AG09319 (cell line): Measurements from ENCODE around the gene HOXD10.

Experiments used
- DNase-seq: peaks from one replicate; pipeline ENCODE4 v3.0.0-alpha.2; 2010; ENCODE audit warnings: low read depth; ENCODE audit errors: extremely low read depth
- TF ChIP-seq, protein P1 (sequence below): IDR thresholded peaks from 2 replicates; pipeline ENCODE4 v1.5.1; 2011; ENCODE audit warnings: low read depth, mild to moderate bottlenecking, inconsistent platforms, low read length, moderate library complexity

Gene HOXD10

DNA sequence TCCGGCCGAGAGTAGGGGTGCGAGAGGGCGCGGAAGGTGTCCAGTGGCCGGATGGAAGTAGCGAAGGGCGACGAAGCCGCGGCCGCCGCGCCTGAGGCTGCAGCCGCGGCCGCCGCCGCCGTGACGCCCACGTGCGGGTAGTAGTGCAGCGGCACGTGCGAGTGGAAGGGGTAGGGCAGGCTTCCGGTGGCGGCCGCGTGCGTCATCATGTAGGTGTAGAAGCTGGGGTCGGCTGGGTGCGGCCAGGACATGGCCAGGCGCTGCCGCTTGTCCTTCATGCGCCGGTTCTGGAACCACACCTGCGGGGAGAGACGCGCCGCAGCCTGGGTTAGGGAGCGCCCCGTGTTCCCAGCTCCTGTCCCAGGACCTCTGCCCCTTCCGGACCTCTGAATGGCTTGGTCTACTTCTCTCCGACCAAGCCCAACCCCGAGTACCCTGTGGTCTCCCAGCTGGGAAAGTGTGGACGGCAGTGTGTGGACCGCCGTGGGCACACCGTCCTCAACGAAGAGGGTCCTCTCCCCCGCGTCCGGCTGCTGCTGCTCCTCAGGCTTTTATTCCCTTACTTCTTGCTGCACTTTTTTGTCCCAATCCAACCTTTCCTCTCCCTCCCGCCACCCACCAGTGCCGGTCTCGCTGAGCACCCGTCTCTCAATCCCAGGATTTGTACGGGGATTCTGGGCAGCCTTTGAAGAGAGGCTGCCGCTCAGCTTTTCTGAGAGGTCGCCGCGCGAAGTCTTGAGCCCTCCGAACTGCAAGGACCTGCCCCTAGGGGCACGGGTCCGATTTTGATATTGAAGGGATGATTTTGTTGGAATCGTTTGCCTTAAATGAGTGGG lies 35.8 kb upstream of the HOXD10 start:
- TF ChIP-seq, protein P1, sequence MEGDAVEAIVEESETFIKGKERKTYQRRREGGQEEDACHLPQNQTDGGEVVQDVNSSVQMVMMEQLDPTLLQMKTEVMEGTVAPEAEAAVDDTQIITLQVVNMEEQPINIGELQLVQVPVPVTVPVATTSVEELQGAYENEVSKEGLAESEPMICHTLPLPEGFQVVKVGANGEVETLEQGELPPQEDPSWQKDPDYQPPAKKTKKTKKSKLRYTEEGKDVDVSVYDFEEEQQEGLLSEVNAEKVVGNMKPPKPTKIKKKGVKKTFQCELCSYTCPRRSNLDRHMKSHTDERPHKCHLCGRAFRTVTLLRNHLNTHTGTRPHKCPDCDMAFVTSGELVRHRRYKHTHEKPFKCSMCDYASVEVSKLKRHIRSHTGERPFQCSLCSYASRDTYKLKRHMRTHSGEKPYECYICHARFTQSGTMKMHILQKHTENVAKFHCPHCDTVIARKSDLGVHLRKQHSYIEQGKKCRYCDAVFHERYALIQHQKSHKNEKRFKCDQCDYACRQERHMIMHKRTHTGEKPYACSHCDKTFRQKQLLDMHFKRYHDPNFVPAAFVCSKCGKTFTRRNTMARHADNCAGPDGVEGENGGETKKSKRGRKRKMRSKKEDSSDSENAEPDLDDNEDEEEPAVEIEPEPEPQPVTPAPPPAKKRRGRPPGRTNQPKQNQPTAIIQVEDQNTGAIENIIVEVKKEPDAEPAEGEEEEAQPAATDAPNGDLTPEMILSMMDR: no peak
- no peak for DNase-seq

DNA sequence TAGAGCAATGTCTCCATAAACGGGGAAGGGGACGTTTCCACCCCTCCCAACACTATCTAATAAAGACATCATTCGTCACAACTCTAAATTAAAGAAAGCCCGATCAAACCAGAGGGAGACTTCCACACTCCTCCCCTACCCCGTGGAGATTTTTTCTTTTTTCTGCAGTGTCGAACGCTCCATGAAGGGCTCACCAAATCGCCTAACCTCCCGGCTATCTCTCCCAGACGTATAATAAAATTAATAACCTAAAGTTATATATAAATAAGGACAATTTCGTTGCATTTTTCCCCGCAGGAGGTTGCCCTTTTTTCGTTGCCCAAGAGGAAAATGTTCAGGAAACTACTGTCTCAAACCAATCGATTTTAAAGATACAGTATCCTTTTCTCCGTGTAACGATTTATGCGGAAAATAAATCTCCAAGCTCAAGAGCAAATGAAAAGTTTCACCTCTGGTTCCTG lies 35.2 kb upstream of the HOXD10 start:
- DNase-seq: no peak
- TF ChIP-seq, protein P1: no peak

DNA sequence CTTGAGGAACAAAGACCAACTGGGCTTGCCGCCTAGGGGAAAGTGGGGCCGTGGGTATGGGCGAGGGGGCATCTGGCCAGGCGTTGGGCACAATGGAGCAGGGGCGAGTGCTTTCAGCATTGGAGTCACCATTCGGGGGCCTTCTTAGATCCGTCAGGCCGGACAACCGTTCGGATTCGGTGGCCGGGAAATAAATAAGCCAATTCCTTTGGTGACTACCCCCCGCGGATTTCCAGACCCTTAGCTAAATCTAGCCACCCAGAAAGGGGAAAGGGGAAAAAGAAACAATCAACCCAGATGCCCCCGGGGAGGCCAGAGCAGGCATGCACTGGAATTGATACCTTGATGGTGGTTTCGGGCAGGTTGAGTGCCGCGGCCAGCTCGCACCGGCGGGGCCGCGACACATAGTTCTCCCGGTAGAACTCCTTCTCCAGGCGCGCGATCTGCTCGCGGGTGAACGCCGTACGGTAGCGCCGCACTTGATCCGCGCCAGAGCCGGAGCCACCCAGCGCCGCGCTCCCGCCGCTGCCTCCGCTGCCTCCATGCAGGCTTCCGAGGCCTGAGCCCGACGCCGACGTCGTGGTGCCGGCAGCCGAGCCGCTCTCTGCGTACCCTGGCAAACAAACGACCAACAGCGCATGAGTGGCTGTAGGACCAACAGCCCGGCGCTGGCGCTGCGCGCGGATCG lies 34.6 kb upstream of the HOXD10 start:
- TF ChIP-seq, protein P1: no peak
- no peak for DNase-seq

DNA sequence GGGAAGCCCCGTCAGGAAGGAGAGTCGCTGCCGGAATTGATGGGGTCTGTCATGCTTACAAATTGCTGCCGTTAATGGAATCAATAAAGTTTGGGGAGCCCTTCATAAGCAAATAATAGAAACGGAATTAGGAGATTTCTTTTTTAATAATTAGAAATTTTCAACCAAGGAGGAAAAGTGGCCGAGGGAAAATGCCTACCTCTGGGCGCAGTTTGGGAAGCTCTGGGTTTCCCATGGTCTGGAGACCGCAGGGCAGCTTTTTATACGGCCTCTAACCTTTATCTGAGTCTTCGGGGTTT lies 34.1 kb upstream of the HOXD10 start:
- TF ChIP-seq, protein P1: no peak
- DNase-seq: no peak

DNA sequence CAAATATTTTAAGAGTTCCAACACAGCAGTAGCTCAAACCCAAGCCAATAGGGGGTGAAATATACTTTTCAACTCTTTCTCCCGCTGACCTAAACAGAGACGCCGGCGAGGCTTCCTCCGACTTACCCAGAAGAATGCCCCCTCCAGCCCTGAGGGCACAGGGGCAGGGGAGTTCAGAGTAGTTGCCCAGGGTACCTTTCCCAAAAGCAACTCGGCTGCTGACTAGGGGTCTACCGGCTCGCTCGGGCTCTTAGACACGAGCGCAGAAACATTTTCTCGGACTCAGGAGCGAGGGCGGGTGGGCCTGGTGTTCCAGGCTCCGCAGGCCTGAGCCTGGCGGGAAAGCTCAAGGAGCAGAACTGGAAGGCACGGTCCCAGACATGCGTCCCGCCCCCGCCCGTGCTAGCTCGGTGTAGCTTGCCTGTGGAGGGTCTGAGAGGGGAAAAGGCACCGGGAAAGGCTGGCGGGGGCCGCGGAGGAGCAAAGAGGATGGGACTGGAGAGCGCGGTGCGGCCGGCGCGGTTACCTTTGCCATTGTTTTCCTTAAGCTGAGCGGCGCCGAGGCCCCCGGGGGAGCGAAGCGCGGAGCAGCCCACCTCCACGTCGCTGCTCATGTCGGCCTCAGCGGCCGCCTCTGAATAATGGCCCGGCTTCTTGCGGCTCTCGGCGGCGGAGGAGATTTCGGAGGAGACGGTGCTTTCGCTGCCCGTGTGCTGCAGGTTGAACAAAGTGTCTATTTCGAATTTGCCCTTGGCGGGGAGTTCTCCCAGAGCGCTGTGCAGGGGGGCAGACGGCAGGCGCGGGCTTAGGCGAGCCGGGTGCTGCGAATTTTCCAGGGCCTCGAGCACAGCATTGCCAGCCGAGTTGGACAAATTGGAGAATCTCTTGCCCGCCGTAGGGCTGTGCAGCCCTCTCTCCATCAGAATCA lies 33.5 kb upstream of the HOXD10 start:
- TF ChIP-seq, protein P1: no peak
- DNase-seq: no peak

DNA sequence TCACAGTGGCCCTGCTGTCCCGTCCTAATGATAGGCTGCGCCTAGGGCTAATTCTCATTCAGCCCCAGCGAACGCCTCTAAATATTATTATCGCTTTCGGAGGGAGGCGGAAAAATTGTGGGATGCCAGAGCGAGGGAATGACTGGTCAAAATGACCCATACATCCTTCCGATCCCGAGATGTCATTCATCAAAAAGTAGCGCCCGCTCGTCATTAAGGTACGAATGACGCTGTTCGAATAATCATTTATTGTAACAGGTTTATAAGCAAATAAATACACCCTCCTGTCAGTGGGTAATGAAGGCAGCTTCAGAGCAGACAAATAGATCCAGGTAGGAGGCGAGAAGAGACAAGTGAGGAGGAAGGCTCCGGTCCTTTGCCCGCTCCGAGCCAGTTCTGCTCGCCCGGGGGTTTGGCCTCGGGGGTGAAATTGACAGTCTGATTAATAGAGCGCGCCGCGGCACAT lies 32.7 kb upstream of the HOXD10 start, which contains the start of gene EVX2:
Gene EVX2 (minus strand): TSS at position 167 of the 466 bp plus-strand sequence. CDS start 186 bp downstream, outside the sequence.
- TF ChIP-seq, protein P1: no peak
- DNase-seq: no peak
